Panc1 (cell line): Measurements from ENCODE around the gene SPTBN4.

Experiments used
- CTCF ChIP-seq: fragments of 450-650 bp; IDR thresholded peaks from 2 replicates; pipeline ENCODE4 v1.5.1; 2017; ENCODE audit warnings: mild to moderate bottlenecking
- POLR2AphosphoS5 ChIP-seq: IDR thresholded peaks from 2 replicates; pipeline ENCODE4 v1.6.1; 2012; ENCODE audit warnings: mild to moderate bottlenecking, low read depth, low read length, moderate library complexity
- SIN3A ChIP-seq: IDR thresholded peaks from 2 replicates; pipeline ENCODE4 v1.6.1; 2012; ENCODE audit warnings: low read depth, mild to moderate bottlenecking, low read length, moderate library complexity, borderline replicate concordance; ENCODE audit not compliant: insufficient read depth
- TF ChIP-seq, protein P1 (sequence below), 2 experiments: IDR thresholded peaks; 2 replicates each; pipeline ENCODE4 v1.6.1; 2011 to 2012; ENCODE audit warnings: low read depth in 2 of 2, control low read depth in 1 of 2, low read length in 1 of 2, mild to moderate bottlenecking in 1 of 2, moderate library complexity in 1 of 2; ENCODE audit not compliant: insufficient read depth in 1 of 2

DNA sequence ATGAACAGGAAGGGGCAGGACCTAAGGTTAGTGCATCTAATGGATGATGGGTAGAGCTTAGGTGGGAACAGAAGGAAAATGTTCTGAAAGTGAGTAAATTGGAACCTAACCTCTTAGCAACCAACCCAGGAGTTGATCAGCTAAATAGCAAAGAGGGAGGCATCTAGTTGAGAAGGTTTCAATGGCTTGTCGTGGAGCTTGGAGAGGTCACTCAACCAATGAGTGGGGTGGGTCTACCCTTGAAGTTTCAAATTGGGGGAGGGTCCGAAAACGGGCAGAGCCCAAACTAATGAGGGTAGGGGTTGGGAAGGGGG, 104.2 kb downstream of the SPTBN4 start:
- TF ChIP-seq, protein P1, sequence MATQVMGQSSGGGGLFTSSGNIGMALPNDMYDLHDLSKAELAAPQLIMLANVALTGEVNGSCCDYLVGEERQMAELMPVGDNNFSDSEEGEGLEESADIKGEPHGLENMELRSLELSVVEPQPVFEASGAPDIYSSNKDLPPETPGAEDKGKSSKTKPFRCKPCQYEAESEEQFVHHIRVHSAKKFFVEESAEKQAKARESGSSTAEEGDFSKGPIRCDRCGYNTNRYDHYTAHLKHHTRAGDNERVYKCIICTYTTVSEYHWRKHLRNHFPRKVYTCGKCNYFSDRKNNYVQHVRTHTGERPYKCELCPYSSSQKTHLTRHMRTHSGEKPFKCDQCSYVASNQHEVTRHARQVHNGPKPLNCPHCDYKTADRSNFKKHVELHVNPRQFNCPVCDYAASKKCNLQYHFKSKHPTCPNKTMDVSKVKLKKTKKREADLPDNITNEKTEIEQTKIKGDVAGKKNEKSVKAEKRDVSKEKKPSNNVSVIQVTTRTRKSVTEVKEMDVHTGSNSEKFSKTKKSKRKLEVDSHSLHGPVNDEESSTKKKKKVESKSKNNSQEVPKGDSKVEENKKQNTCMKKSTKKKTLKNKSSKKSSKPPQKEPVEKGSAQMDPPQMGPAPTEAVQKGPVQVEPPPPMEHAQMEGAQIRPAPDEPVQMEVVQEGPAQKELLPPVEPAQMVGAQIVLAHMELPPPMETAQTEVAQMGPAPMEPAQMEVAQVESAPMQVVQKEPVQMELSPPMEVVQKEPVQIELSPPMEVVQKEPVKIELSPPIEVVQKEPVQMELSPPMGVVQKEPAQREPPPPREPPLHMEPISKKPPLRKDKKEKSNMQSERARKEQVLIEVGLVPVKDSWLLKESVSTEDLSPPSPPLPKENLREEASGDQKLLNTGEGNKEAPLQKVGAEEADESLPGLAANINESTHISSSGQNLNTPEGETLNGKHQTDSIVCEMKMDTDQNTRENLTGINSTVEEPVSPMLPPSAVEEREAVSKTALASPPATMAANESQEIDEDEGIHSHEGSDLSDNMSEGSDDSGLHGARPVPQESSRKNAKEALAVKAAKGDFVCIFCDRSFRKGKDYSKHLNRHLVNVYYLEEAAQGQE (IDR thresholded peaks at IDR 0.05; ENCODE audit: insufficient read depth in 1 of 2, low read depth in 2 of 2, low read length in 1 of 2): no peak
- TF ChIP-seq SIN3A (no peak), CTCF (no peak), POLR2AphosphoS5 (no peak)
